Lower lobe of right lung (tissue), 2 donors: ENCODE results near the gene GALNT9. TPM values are rescaled to one million over a fixed set of nuclear protein-coding genes. Genes with fewer than 3 reads are reported as not detected.

Experiments used
- ATAC-seq, 2 donors: fragments of 200-7000 bp; cut with Tn5 transposase; one replicate each; pipeline ENCODE4 v1.9.1; 2020 to 2022; ENCODE audit warnings: mild to moderate bottlenecking in 2 of 2, moderate library complexity in 2 of 2
- DNase-seq: peaks from one replicate; pipeline ENCODE4 v3.0.0-alpha.2; 2020
- H3K27ac ChIP-seq: fragments of 200-600 bp; one replicate; pipeline ENCODE4 v1.8.0; 2022
- H3K27me3 ChIP-seq: fragments of 200-600 bp; one replicate; pipeline ENCODE4 v1.8.0; 2022; ENCODE audit warnings: low read depth
- H3K36me3 ChIP-seq: fragments of 200-600 bp; one replicate; pipeline ENCODE4 v1.8.0; 2022; ENCODE audit warnings: mild to moderate bottlenecking
- H3K4me1 ChIP-seq: fragments of 200-600 bp; one replicate; pipeline ENCODE4 v1.8.0; 2022
- H3K4me3 ChIP-seq: fragments of 200-600 bp; one replicate; pipeline ENCODE4 v1.8.0; 2022; ENCODE audit warnings: mild to moderate bottlenecking
- H3K9me3 ChIP-seq: fragments of 200-600 bp; one replicate; pipeline ENCODE4 v1.8.0; 2022
- CTCF ChIP-seq: fragments of 200-600 bp; IDR thresholded peaks from one replicate; pipeline ENCODE4 v1.8.0; 2022; ENCODE audit warnings: antibody characterized with exemption, mild to moderate bottlenecking
- intact Hi-C: fragments of 100-400 bp; cut with DNase I; formaldehyde crosslinking; loops from one replicate; pipeline ENCODE4 v1.11.0; 2022
- total RNA-seq: library from RNA; stranded (reverse); fragmentation: NEBNext Ultra II Directional; extraction: Animal tissue kit (Norgen Biotek cat#: 25700); gene quantifications from one replicate; pipeline ENCODE4 v1.2.1, GENCODE V29; 2021
- donor health status: DM: no; HTN: yes; CAD: no; lungs with severe emphysema.

Gene GALNT9
- total RNA-seq, 1 donor from 2014 or later, result not detected

GRCh38 chr12:132374612-132375445 is 45.4 kb upstream of the GALNT9 start:
- no peak overlapping the region for H3K27ac ChIP-seq
- no peaks in the 10 kb centered on the region for H3K36me3 ChIP-seq
- peaks cover 74% of the 10 kb centered on the region for H3K27me3 ChIP-seq
- H3K4me3 ChIP-seq, result no peak overlapping the region
- DNase-seq (no peak), ATAC-seq (peak in 1 of 2 donors; percentile 31)
- TF ChIP-seq CTCF, result no peak
- H3K4me1 ChIP-seq, result no peaks in the 10 kb centered on the region
- peaks cover 5% of the 10 kb centered on the region for H3K9me3 ChIP-seq
- intact Hi-C loops, result no loop called here

- no peak overlapping the region for H3K4me3 ChIP-seq
These were observed 44.7 kb upstream of the GALNT9 start for GRCh38 chr12:132373901-132374611.

GRCh38 chr12:132367852-132368251 is 38.5 kb upstream of the GALNT9 start:
- peak; percentile 40 for DNase-seq
- Histone ChIP-seq H3K9me3 (peaks cover 5% of the 10 kb centered on the region), H3K4me1 (no peaks in the 10 kb centered on the region), H3K36me3 (no peaks in the 10 kb centered on the region), H3K27me3 (peaks cover 26% of the 10 kb centered on the region), H3K27ac (no peak overlapping the region), H3K4me3 (no peak overlapping the region)
- intact Hi-C loops, result no loop called here
- TF ChIP-seq CTCF, result no peak
- ATAC-seq, result no peak

More at GRCh38 chr12:132373901-132374611, 44.7 kb upstream of the GALNT9 start:
- no peak for TF ChIP-seq CTCF
- ATAC-seq (no peak), DNase-seq (no peak)
- Histone ChIP-seq H3K27me3 (peaks cover 66% of the 10 kb centered on the region), H3K4me1 (no peaks in the 10 kb centered on the region), H3K27ac (no peak overlapping the region), H3K36me3 (no peaks in the 10 kb centered on the region), H3K9me3 (peaks cover 5% of the 10 kb centered on the region)
- intact Hi-C loops, result no loop called here

GRCh38 chr12:132367071-132367851 is 37.9 kb upstream of the GALNT9 start:
- intact Hi-C loops, result no loop called here
- ATAC-seq (peak in 1 of 2 donors; percentile 76), DNase-seq (peak; percentile 50)
- H3K36me3 ChIP-seq, result no peaks in the 10 kb centered on the region
- no peaks in the 10 kb centered on the region for H3K4me1 ChIP-seq
- no peak for TF ChIP-seq CTCF
- H3K27ac ChIP-seq, result no peak overlapping the region
- H3K27me3 ChIP-seq, result peaks cover 20% of the 10 kb centered on the region
- peaks cover 5% of the 10 kb centered on the region for H3K9me3 ChIP-seq
- no peak overlapping the region for H3K4me3 ChIP-seq

DNA sequence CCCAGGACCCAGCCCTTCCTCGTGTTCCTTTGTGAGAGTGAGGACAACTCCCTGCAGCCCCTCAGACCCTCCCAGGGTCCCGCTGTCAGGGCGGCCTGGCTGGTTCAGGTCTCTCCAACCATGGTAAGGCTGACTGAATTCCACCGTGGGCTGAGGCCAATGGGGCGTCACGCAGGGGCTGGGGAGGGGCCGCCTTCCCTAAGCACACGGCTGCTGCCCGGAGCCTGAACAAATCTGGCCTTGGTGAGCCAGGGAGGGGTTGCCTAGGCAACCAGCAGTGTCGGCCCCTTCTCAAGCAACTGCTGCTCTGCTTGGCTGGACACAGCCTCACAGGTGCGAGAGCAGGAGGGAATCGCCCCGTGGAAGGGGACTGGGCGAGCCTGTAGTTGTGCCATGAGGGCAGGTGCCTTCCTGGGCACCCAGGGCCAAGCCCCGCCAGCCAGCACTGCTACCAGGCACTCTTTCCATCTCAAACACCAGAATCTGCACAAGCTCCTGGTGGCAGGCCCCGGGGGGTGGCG is 37.0 kb upstream of the GALNT9 start:
- H3K9me3 ChIP-seq, result peaks cover 1% of the 10 kb centered on the region
- DNase-seq (no peak), ATAC-seq (peak in 1 of 2 donors; percentile 14)
- H3K27ac ChIP-seq, result no peak overlapping the region
- H3K36me3 ChIP-seq, result no peaks in the 10 kb centered on the region
- no peak overlapping the region for H3K4me3 ChIP-seq
- no peak for TF ChIP-seq CTCF
- H3K27me3 ChIP-seq, result peaks cover 14% of the 10 kb centered on the region
- no peaks in the 10 kb centered on the region for H3K4me1 ChIP-seq
- intact Hi-C loops, result no loop called here
